ENCODE results near the gene ERN1.

The ERN1 gene

GRCh38 chr17:64055183-64056142 is 74.5 kb downstream of the ERN1 start:
- Histone ChIP-seq H2AFZ (ENCODE audit: insufficient read depth, low read length, poor library complexity) (no peak overlapping the region), H2BK5ac (ENCODE audit: low read depth, low read length, poor library complexity) (no peak overlapping the region), H3K27me3 (ENCODE audit: insufficient read depth, low read length) (no peaks in the 10 kb centered on the region), H2AK5ac (ENCODE audit: low read length) (no peak overlapping the region), H3K9ac (ENCODE audit: low read length) (no peak overlapping the region), H4K91ac (ENCODE audit: low read depth, low read length) (no peak overlapping the region), H3K18ac (ENCODE audit: low read length) (no peak overlapping the region), H2BK12ac (ENCODE audit: low read length) (no peak overlapping the region), H3K36me3 (ENCODE audit: control insufficient read depth in 1 of 2, insufficient read depth in 2 of 2, low read length in 2 of 2) (peaks cover 31 to 40% of the 10 kb centered on the region in 2 experiments), H3K23ac (ENCODE audit: low read length) (no peak overlapping the region), H3K4me1 (ENCODE audit: control insufficient read depth in 1 of 2, insufficient read depth in 2 of 2, low read length in 2 of 2) (peaks cover 10 to 18% of the 10 kb centered on the region in 2 experiments), H4K8ac (ENCODE audit: low read depth, low read length) (no peak overlapping the region), H3K9me3 (ENCODE audit: insufficient read depth, low read depth, low read length) (peaks cover 5% of the 10 kb centered on the region), H3K79me2 (ENCODE audit: control insufficient read depth, insufficient read depth, low read length, poor library complexity) (no peaks in the 10 kb centered on the region), H3K14ac (ENCODE audit: low read length) (peak overlapping the region; percentile 14), H3K79me1 (ENCODE audit: low read length) (no peaks in the 10 kb centered on the region), H4K12ac (ENCODE audit: low read depth, low read length) (no peak overlapping the region), H3K27ac (ENCODE audit: low read depth, low read length) (no peak overlapping the region), H3K4ac (ENCODE audit: low read depth, low read length) (no peak overlapping the region), H2BK120ac (ENCODE audit: insufficient read depth, low read length, poor library complexity) (no peak overlapping the region), H3K4me2 (ENCODE audit: low read length) (no peak overlapping the region), H3K4me3 (ENCODE audit: low read depth, low read length) (no peak overlapping the region)
- WGBS (ENCODE audit: extremely low coverage, insufficient coverage, insufficient read length) = no CpG with 5 or more reads among the region's 22 CpGs
- no peak for DNase-seq

DNA sequence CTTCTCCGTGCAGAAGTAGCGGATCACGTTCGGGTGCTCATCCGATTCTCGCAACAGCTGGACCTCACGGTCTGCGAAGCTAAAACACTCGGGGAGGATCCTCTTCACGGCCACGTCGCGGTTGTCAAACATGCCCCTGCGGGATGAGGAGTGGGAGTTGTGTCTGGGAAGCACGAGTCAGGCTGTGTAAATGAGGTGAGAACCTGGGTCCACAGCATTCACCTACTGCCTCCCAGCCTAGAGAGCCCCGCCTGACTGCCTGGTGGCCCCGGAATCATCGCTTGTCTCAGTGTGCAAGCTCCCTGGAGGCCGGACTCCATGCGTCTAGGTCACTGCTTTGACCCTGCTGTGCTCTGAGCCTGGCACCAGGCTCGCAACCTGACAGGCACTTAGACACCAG is 75.6 kb downstream of the ERN1 start:
- no peak for DNase-seq
- Histone ChIP-seq H3K4me3 (ENCODE audit: low read depth, low read length) (no peak overlapping the region), H3K4me1 (ENCODE audit: control insufficient read depth in 1 of 2, insufficient read depth in 2 of 2, low read length in 2 of 2) (peaks cover 9 to 17% of the 10 kb centered on the region in 2 experiments), H3K4me2 (ENCODE audit: low read length) (no peak overlapping the region), H3K27me3 (ENCODE audit: insufficient read depth, low read length) (no peaks in the 10 kb centered on the region), H3K9ac (ENCODE audit: low read length) (no peak overlapping the region), H2BK12ac (ENCODE audit: low read length) (no peak overlapping the region), H2AK5ac (ENCODE audit: low read length) (no peak overlapping the region), H3K79me1 (ENCODE audit: low read length) (no peaks in the 10 kb centered on the region), H2AFZ (ENCODE audit: insufficient read depth, low read length, poor library complexity) (no peak overlapping the region), H4K12ac (ENCODE audit: low read depth, low read length) (no peak overlapping the region), H3K9me3 (ENCODE audit: insufficient read depth, low read depth, low read length) (peaks cover 4% of the 10 kb centered on the region), H3K36me3 (ENCODE audit: control insufficient read depth in 1 of 2, insufficient read depth in 2 of 2, low read length in 2 of 2) (peaks cover 29 to 44% of the 10 kb centered on the region in 2 experiments), H3K79me2 (ENCODE audit: control insufficient read depth, insufficient read depth, low read length, poor library complexity) (no peaks in the 10 kb centered on the region), H3K4ac (ENCODE audit: low read depth, low read length) (no peak overlapping the region), H3K23ac (ENCODE audit: low read length) (no peak overlapping the region), H3K14ac (ENCODE audit: low read length) (no peak overlapping the region), H2BK120ac (ENCODE audit: insufficient read depth, low read length, poor library complexity) (no peak overlapping the region), H4K8ac (ENCODE audit: low read depth, low read length) (no peak overlapping the region), H4K91ac (ENCODE audit: low read depth, low read length) (no peak overlapping the region), H3K18ac (ENCODE audit: low read length) (no peak overlapping the region), H2BK5ac (ENCODE audit: low read depth, low read length, poor library complexity) (no peak overlapping the region), H3K27ac (ENCODE audit: low read depth, low read length) (no peak overlapping the region)
- no CpG with 5 or more reads among the region's 21 CpGs for whole genome bisulfite sequencing (ENCODE audit: extremely low coverage, insufficient coverage, insufficient read length)

GRCh38 chr17:64053101-64053500 is 76.8 kb downstream of the ERN1 start:
- peaks cover 34 to 51% of the 10 kb centered on the region in 2 experiments for H3K36me3 ChIP-seq (ENCODE audit: control insufficient read depth in 1 of 2, insufficient read depth in 2 of 2, low read length in 2 of 2)
- H3K14ac ChIP-seq (ENCODE audit: low read length) = no peak overlapping the region
- peaks cover 7 to 15% of the 10 kb centered on the region in 2 experiments for H3K4me1 ChIP-seq (ENCODE audit: control insufficient read depth in 1 of 2, insufficient read depth in 2 of 2, low read length in 2 of 2)
- no peak overlapping the region for H4K12ac ChIP-seq (ENCODE audit: low read depth, low read length)
- no peak overlapping the region for H3K9ac ChIP-seq (ENCODE audit: low read length)
- no peak overlapping the region for H2AK5ac ChIP-seq (ENCODE audit: low read length)
- H3K23ac ChIP-seq (ENCODE audit: low read length) = no peak overlapping the region
- H3K27ac ChIP-seq (ENCODE audit: low read depth, low read length) = no peak overlapping the region
- no peak overlapping the region for H3K4me2 ChIP-seq (ENCODE audit: low read length)
- WGBS (ENCODE audit: extremely low coverage, insufficient coverage, insufficient read length) = no CpG with 5 or more reads among the region's 10 CpGs
- DNase-seq = no peak
- H3K4ac ChIP-seq (ENCODE audit: low read depth, low read length) = no peak overlapping the region
- H2BK5ac ChIP-seq (ENCODE audit: low read depth, low read length, poor library complexity) = no peak overlapping the region
- no peak overlapping the region for H2BK12ac ChIP-seq (ENCODE audit: low read length)
- H3K27me3 ChIP-seq (ENCODE audit: insufficient read depth, low read length) = no peaks in the 10 kb centered on the region
- no peaks in the 10 kb centered on the region for H3K79me2 ChIP-seq (ENCODE audit: control insufficient read depth, insufficient read depth, low read length, poor library complexity)
- no peak overlapping the region for H4K8ac ChIP-seq (ENCODE audit: low read depth, low read length)
- no peak overlapping the region for H3K4me3 ChIP-seq (ENCODE audit: low read depth, low read length)
- peaks cover 3% of the 10 kb centered on the region for H3K9me3 ChIP-seq (ENCODE audit: insufficient read depth, low read depth, low read length)
- H2AFZ ChIP-seq (ENCODE audit: insufficient read depth, low read length, poor library complexity) = no peak overlapping the region
- no peaks in the 10 kb centered on the region for H3K79me1 ChIP-seq (ENCODE audit: low read length)
- no peak overlapping the region for H3K18ac ChIP-seq (ENCODE audit: low read length)
- no peak overlapping the region for H2BK120ac ChIP-seq (ENCODE audit: insufficient read depth, low read length, poor library complexity)
- no peak overlapping the region for H4K91ac ChIP-seq (ENCODE audit: low read depth, low read length)

GRCh38 chr17:64051153-64051552 is 78.8 kb downstream of the ERN1 start:
- no peak overlapping the region for H3K4me3 ChIP-seq (ENCODE audit: low read depth, low read length)
- no peak overlapping the region for H2BK5ac ChIP-seq (ENCODE audit: low read depth, low read length, poor library complexity)
- no peaks in the 10 kb centered on the region for H3K27me3 ChIP-seq (ENCODE audit: insufficient read depth, low read length)
- H3K27ac ChIP-seq (ENCODE audit: low read depth, low read length) = no peak overlapping the region
- peaks cover 39 to 51% of the 10 kb centered on the region in 2 experiments for H3K36me3 ChIP-seq (ENCODE audit: control insufficient read depth in 1 of 2, insufficient read depth in 2 of 2, low read length in 2 of 2)
- peaks cover 3 to 5% of the 10 kb centered on the region in 2 experiments for H3K4me1 ChIP-seq (ENCODE audit: control insufficient read depth in 1 of 2, insufficient read depth in 2 of 2, low read length in 2 of 2)
- H4K12ac ChIP-seq (ENCODE audit: low read depth, low read length) = no peak overlapping the region
- H3K9ac ChIP-seq (ENCODE audit: low read length) = no peak overlapping the region
- no peaks in the 10 kb centered on the region for H3K79me2 ChIP-seq (ENCODE audit: control insufficient read depth, insufficient read depth, low read length, poor library complexity)
- H2AFZ ChIP-seq (ENCODE audit: insufficient read depth, low read length, poor library complexity) = no peak overlapping the region
- H3K79me1 ChIP-seq (ENCODE audit: low read length) = no peaks in the 10 kb centered on the region
- no peak overlapping the region for H2BK12ac ChIP-seq (ENCODE audit: low read length)
- no peak overlapping the region for H3K14ac ChIP-seq (ENCODE audit: low read length)
- no peak for DNase-seq
- H3K4me2 ChIP-seq (ENCODE audit: low read length) = no peak overlapping the region
- no peak overlapping the region for H3K4ac ChIP-seq (ENCODE audit: low read depth, low read length)
- H2BK120ac ChIP-seq (ENCODE audit: insufficient read depth, low read length, poor library complexity) = no peak overlapping the region
- H3K18ac ChIP-seq (ENCODE audit: low read length) = no peak overlapping the region
- H4K91ac ChIP-seq (ENCODE audit: low read depth, low read length) = no peak overlapping the region
- no peak overlapping the region for H4K8ac ChIP-seq (ENCODE audit: low read depth, low read length)
- no CpG with 5 or more reads among the region's 1 CpG for WGBS (ENCODE audit: extremely low coverage, insufficient coverage, insufficient read length)
- peaks cover 3% of the 10 kb centered on the region for H3K9me3 ChIP-seq (ENCODE audit: insufficient read depth, low read depth, low read length)
- no peak overlapping the region for H2AK5ac ChIP-seq (ENCODE audit: low read length)
- H3K23ac ChIP-seq (ENCODE audit: low read length) = no peak overlapping the region
